ACC112 (cell line): ENCODE results near the gene MAP4.

Experiments used
- H2AFZ ChIP-seq: fragments of 200-600 bp; sonication (generic); one replicate; pipeline ENCODE4 v1.6.0; 2017; ENCODE audit warnings: antibody characterized with exemption, low read length; ENCODE audit not compliant: unreplicated experiment
- H3K27ac ChIP-seq: fragments of 200-600 bp; sonication (generic); 2 replicates; pipeline ENCODE4 v1.5.1; 2014; ENCODE audit warnings: low read depth, mild to moderate bottlenecking, antibody characterized with exemption, low read length, moderate library complexity
- H3K27me3 ChIP-seq: fragments of 200-600 bp; sonication (generic); 2 replicates; pipeline ENCODE4 v1.6.1; 2014; ENCODE audit warnings: mild to moderate bottlenecking, antibody characterized with exemption, low read length, moderate library complexity, mixed read lengths; ENCODE audit not compliant: insufficient read depth
- H3K36me3 ChIP-seq: fragments of 200-600 bp; sonication (generic); 2 replicates; pipeline ENCODE4 v1.6.1; 2016; ENCODE audit warnings: mild to moderate bottlenecking, antibody characterized with exemption, low read length, moderate library complexity, mixed read lengths; ENCODE audit not compliant: insufficient read depth
- H3K4me1 ChIP-seq: fragments of 200-600 bp; sonication (generic); one replicate; pipeline ENCODE4 v1.6.1; 2016; ENCODE audit warnings: low read length, mixed read lengths; ENCODE audit not compliant: insufficient read depth, unreplicated experiment, control insufficient read depth
- H3K4me3 ChIP-seq: fragments of 200-600 bp; sonication (generic); 2 replicates; pipeline ENCODE4 v1.5.1; 2014; ENCODE audit warnings: mild to moderate bottlenecking, low read depth, low read length
- H3K79me2 ChIP-seq: fragments of 200-600 bp; sonication (generic); one replicate; pipeline ENCODE4 v1.6.0; 2016; ENCODE audit warnings: low read length; ENCODE audit not compliant: control insufficient read depth, unreplicated experiment, insufficient read depth

The MAP4 gene

GRCh38 chr3:47851888-47852603, 164.2 kb downstream of the MAP4 start:
- Histone ChIP-seq H3K36me3 (peaks cover 4% of the 10 kb centered on the region; the same call in 1 of the 2 replicates), H3K4me3 (no peak overlapping the region), H3K27ac (no peak overlapping the region), H3K79me2 (no peaks in the 10 kb centered on the region), H2AFZ (no peak overlapping the region), H3K27me3 (no peaks in the 10 kb centered on the region), H3K4me1 (no peaks in the 10 kb centered on the region)

GRCh38 chr3:47850564-47851410, 165.4 kb downstream of the MAP4 start:
- no peaks in the 10 kb centered on the region for H3K27me3 ChIP-seq
- H3K27ac ChIP-seq = no peak overlapping the region
- H3K4me3 ChIP-seq = no peak overlapping the region
- H3K79me2 ChIP-seq = no peaks in the 10 kb centered on the region
- peaks cover 4% of the 10 kb centered on the region; the same call in 1 of the 2 replicates for H3K36me3 ChIP-seq
- H3K4me1 ChIP-seq = no peaks in the 10 kb centered on the region
- no peak overlapping the region for H2AFZ ChIP-seq

- no peaks in the 10 kb centered on the region for H3K27me3 ChIP-seq
- no peak overlapping the region for H3K27ac ChIP-seq
- H3K79me2 ChIP-seq = no peaks in the 10 kb centered on the region
- H3K4me3 ChIP-seq = no peak overlapping the region
- H3K36me3 ChIP-seq = peaks cover 4% of the 10 kb centered on the region; the same call in 1 of the 2 replicates
- no peak overlapping the region for H2AFZ ChIP-seq
- no peaks in the 10 kb centered on the region for H3K4me1 ChIP-seq
These were observed 166.3 kb downstream of the MAP4 start for GRCh38 chr3:47849699-47850563.

GRCh38 chr3:47849186-47849698, 167.0 kb downstream of the MAP4 start:
- H3K27me3 ChIP-seq = no peaks in the 10 kb centered on the region
- H3K36me3 ChIP-seq = peaks cover 4% of the 10 kb centered on the region; the same call in 1 of the 2 replicates
- no peak overlapping the region for H3K4me3 ChIP-seq
- no peak overlapping the region for H3K27ac ChIP-seq
- no peaks in the 10 kb centered on the region for H3K79me2 ChIP-seq
- H3K4me1 ChIP-seq = no peaks in the 10 kb centered on the region
- H2AFZ ChIP-seq = no peak overlapping the region

- Histone ChIP-seq H3K27me3 (no peaks in the 10 kb centered on the region), H2AFZ (no peak overlapping the region), H3K4me3 (no peak overlapping the region), H3K4me1 (no peaks in the 10 kb centered on the region), H3K27ac (no peak overlapping the region), H3K79me2 (no peaks in the 10 kb centered on the region), H3K36me3 (peaks cover 4% of the 10 kb centered on the region; the same call in 1 of the 2 replicates)
These were observed 167.6 kb downstream of the MAP4 start for GRCh38 chr3:47848599-47849117.

- no peak overlapping the region for H3K27ac ChIP-seq
- H3K79me2 ChIP-seq = no peaks in the 10 kb centered on the region
- no peaks in the 10 kb centered on the region for H3K4me1 ChIP-seq
- H2AFZ ChIP-seq = no peak overlapping the region
- no peaks in the 10 kb centered on the region for H3K27me3 ChIP-seq
- peaks cover 4% of the 10 kb centered on the region; the same call in 1 of the 2 replicates for H3K36me3 ChIP-seq
- no peak overlapping the region for H3K4me3 ChIP-seq
These were observed 168.3 kb downstream of the MAP4 start for GRCh38 chr3:47847801-47848518.

GRCh38 chr3:47847260-47847659, 169.0 kb downstream of the MAP4 start:
- no peaks in the 10 kb centered on the region for H3K79me2 ChIP-seq
- H3K4me3 ChIP-seq = no peak overlapping the region
- no peaks in the 10 kb centered on the region for H3K27me3 ChIP-seq
- H3K4me1 ChIP-seq = no peaks in the 10 kb centered on the region
- peaks cover 4% of the 10 kb centered on the region; the same call in 1 of the 2 replicates for H3K36me3 ChIP-seq
- H3K27ac ChIP-seq = no peak overlapping the region
- no peak overlapping the region for H2AFZ ChIP-seq

- Histone ChIP-seq H3K4me1 (no peaks in the 10 kb centered on the region), H3K36me3 (peaks cover 4% of the 10 kb centered on the region; the same call in 1 of the 2 replicates), H2AFZ (no peak overlapping the region), H3K4me3 (no peak overlapping the region), H3K79me2 (no peaks in the 10 kb centered on the region), H3K27me3 (no peaks in the 10 kb centered on the region), H3K27ac (no peak overlapping the region)
These were observed 169.4 kb downstream of the MAP4 start for GRCh38 chr3:47846880-47847248.

- H3K27ac ChIP-seq = no peak overlapping the region
- no peaks in the 10 kb centered on the region for H3K4me1 ChIP-seq
- H3K27me3 ChIP-seq = no peaks in the 10 kb centered on the region
- H3K79me2 ChIP-seq = no peaks in the 10 kb centered on the region
- no peak overlapping the region for H3K4me3 ChIP-seq
- H3K36me3 ChIP-seq = peaks cover 4% of the 10 kb centered on the region; the same call in 1 of the 2 replicates
- H2AFZ ChIP-seq = no peak overlapping the region
These were observed 169.9 kb downstream of the MAP4 start for GRCh38 chr3:47846186-47846879.
